ENCODE measurements around the gene FHOD3. TPM values are rescaled to one million over a fixed set of nuclear protein-coding genes. Genes with fewer than 3 reads are reported as not detected.

FHOD3 gene
- total RNA-seq, 1 experiment from 2014 or later = 22.7 TPM

DNA sequence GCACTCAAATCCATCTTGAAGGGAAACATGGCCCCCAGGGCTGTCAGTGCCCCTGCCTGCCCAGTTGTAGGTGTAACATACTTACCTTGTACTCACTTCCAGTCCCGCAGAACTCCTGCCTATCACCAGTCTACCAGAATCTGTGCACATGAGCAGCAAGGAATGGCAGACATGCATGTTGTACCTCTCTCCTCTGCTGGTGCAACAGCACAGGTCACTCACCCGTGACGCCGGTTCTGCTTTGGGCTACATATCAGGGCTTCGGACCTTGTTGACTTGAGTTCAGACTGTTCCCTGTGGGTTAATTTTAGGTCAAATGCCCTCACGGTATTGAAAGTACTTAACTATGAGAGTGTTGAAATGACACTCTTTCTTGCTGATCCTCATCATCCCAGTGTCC lies 315.6 kb downstream of the FHOD3 start:
- Histone ChIP-seq H3K4me3 (ENCODE audit: low read depth in 2 of 2, low read length in 2 of 2) (no peak overlapping the region), H3K27me3 (ENCODE audit: control insufficient read depth, insufficient read depth, low read length) (no peaks in the 10 kb centered on the region), H3K36me3 (ENCODE audit: control insufficient read depth, insufficient read depth, low read length) (no peaks in the 10 kb centered on the region), H3K27ac (ENCODE audit: low read length) (no peak overlapping the region), H3K4me1 (ENCODE audit: control insufficient read depth, insufficient read depth, low read length) (no peaks in the 10 kb centered on the region), H3K9me3 (ENCODE audit: control insufficient read depth, insufficient read depth, low read depth, low read length) (no peaks in the 10 kb centered on the region)
- in situ Hi-C loops (cut with HindIII; ENCODE audit: low pct_unique_long_range_greater_than_20kb, low sequenced_read_pairs) = no loop called here
- DNase-seq (ENCODE audit: low read depth, low spot score) (no peak), ATAC-seq (no peak)
- BruUV-seq (replicated peaks) = no TSS peak
- POLR2A ChIA-PET = no interaction called here
- TF ChIP-seq, protein P1, sequence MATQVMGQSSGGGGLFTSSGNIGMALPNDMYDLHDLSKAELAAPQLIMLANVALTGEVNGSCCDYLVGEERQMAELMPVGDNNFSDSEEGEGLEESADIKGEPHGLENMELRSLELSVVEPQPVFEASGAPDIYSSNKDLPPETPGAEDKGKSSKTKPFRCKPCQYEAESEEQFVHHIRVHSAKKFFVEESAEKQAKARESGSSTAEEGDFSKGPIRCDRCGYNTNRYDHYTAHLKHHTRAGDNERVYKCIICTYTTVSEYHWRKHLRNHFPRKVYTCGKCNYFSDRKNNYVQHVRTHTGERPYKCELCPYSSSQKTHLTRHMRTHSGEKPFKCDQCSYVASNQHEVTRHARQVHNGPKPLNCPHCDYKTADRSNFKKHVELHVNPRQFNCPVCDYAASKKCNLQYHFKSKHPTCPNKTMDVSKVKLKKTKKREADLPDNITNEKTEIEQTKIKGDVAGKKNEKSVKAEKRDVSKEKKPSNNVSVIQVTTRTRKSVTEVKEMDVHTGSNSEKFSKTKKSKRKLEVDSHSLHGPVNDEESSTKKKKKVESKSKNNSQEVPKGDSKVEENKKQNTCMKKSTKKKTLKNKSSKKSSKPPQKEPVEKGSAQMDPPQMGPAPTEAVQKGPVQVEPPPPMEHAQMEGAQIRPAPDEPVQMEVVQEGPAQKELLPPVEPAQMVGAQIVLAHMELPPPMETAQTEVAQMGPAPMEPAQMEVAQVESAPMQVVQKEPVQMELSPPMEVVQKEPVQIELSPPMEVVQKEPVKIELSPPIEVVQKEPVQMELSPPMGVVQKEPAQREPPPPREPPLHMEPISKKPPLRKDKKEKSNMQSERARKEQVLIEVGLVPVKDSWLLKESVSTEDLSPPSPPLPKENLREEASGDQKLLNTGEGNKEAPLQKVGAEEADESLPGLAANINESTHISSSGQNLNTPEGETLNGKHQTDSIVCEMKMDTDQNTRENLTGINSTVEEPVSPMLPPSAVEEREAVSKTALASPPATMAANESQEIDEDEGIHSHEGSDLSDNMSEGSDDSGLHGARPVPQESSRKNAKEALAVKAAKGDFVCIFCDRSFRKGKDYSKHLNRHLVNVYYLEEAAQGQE (IDR thresholded peaks at IDR 0.05; ENCODE audit: insufficient read depth in 1 of 2, low read depth in 2 of 2, low read length in 1 of 2) = no peak
- no peak for TF ChIP-seq TCF7L2 (IDR thresholded peaks at IDR 0.05; ENCODE audit: low read depth, low read length)
- no peak for TF ChIP-seq POLR2AphosphoS5 (IDR thresholded peaks at IDR 0.05; ENCODE audit: low read depth, low read length)
- TF ChIP-seq CTCF (IDR thresholded peaks at IDR 0.05) = no peak
- TF ChIP-seq SIN3A (IDR thresholded peaks at IDR 0.05; ENCODE audit: borderline replicate concordance, insufficient read depth, low read depth, low read length) = no peak
- CTCF ChIA-PET = no interaction called here
- intact Hi-C loops (cut with micrococcal nuclease; ENCODE audit: unreplicated experiment) = no loop called here

DNA sequence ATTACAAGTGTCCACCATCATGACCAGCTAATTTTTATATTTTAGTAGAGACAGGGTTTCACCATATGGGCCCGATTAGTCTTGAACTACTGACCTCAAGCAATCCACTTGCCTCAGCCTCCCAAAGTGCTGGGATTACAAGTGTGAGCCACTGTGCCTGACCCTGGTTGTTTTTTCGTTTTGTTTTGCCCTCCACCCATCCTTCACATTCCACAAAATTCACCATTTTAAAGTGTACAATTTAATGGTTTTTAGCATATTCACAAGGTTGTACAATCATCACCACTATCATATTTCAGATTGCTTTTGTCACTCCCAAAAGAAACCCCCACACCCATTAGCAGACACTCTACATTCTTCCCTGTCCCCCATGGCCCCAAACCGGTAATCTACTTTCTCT lies 316.3 kb downstream of the FHOD3 start:
- no TSS peak for BruUV-seq (replicated peaks)
- DNase-seq (ENCODE audit: low read depth, low spot score) (no peak), ATAC-seq (no peak)
- Histone ChIP-seq H3K27ac (ENCODE audit: low read length) (no peak overlapping the region), H3K36me3 (ENCODE audit: control insufficient read depth, insufficient read depth, low read length) (no peaks in the 10 kb centered on the region), H3K27me3 (ENCODE audit: control insufficient read depth, insufficient read depth, low read length) (no peaks in the 10 kb centered on the region), H3K4me1 (ENCODE audit: control insufficient read depth, insufficient read depth, low read length) (no peaks in the 10 kb centered on the region), H3K4me3 (ENCODE audit: low read depth in 2 of 2, low read length in 2 of 2) (no peak overlapping the region), H3K9me3 (ENCODE audit: control insufficient read depth, insufficient read depth, low read depth, low read length) (no peaks in the 10 kb centered on the region)
- ChIA-PET CTCF (no interaction called here), POLR2A (no interaction called here)
- in situ Hi-C loops (cut with HindIII; ENCODE audit: low pct_unique_long_range_greater_than_20kb, low sequenced_read_pairs) (no loop called here), intact Hi-C loops (cut with micrococcal nuclease; ENCODE audit: unreplicated experiment) (no loop called here)
- TF ChIP-seq POLR2AphosphoS5 (IDR thresholded peaks at IDR 0.05; ENCODE audit: low read depth, low read length) (no peak), SIN3A (IDR thresholded peaks at IDR 0.05; ENCODE audit: borderline replicate concordance, insufficient read depth, low read depth, low read length) (no peak), CTCF (IDR thresholded peaks at IDR 0.05) (no peak), TCF7L2 (IDR thresholded peaks at IDR 0.05; ENCODE audit: low read depth, low read length) (no peak)
- TF ChIP-seq, protein P1 (IDR thresholded peaks at IDR 0.05; ENCODE audit: insufficient read depth in 1 of 2, low read depth in 2 of 2, low read length in 1 of 2) = no peak

Data from Panc1 (cell line).